H1 (cell line): ENCODE data around the gene EGLN3.

Experiments
- CTCF ChIP-seq, 3 experiments: IDR thresholded peaks; 1 replicate in 2 of 3; 2 replicates in 1 of 3; pipeline versions ENCODE4 v1.5.1 to v1.6.1; 2011; ENCODE audit warnings: low read length in 3 of 3, mild to moderate bottlenecking in 3 of 3, inconsistent platforms in 2 of 3, low read depth in 1 of 3, moderate library complexity in 1 of 3; ENCODE audit not compliant: insufficient read depth in 1 of 3; ENCODE audit errors: control extremely low read depth in 1 of 3
- JUN ChIP-seq: IDR thresholded peaks from 2 replicates; pipeline ENCODE4 v1.6.1; 2011; ENCODE audit warnings: low read depth, mild to moderate bottlenecking, improper control_type of control experiment, low read length
- NANOG ChIP-seq: IDR thresholded peaks from 2 replicates; pipeline ENCODE4 v1.6.1; 2011; ENCODE audit warnings: low read length, low read depth, mild to moderate bottlenecking, inconsistent platforms; ENCODE audit not compliant: insufficient read depth, poor library complexity, severe bottlenecking
- TBP ChIP-seq: IDR thresholded peaks from 2 replicates; pipeline ENCODE4 v1.6.1; 2011; ENCODE audit warnings: low read depth, low read length, improper control_type of control experiment
- TCF12 ChIP-seq: IDR thresholded peaks from 2 replicates; pipeline ENCODE4 v1.6.1; 2011; ENCODE audit warnings: low read depth, mild to moderate bottlenecking, low read length

GRCh38 chr14:33946679-33947476, 4.0 kb downstream of the EGLN3 start:
- no peak for TF ChIP-seq NANOG
- no peak for TF ChIP-seq JUN
- TF ChIP-seq TCF12 = no peak
- TF ChIP-seq CTCF (IDR thresholded peaks at IDR 0.05; ENCODE audit: control extremely low read depth in 1 of 3, insufficient read depth in 1 of 3, low read depth in 1 of 3, low read length in 3 of 3) = no peak
- TF ChIP-seq TBP = no peak
